Psoas muscle (tissue), 8 donors: ENCODE results near the gene RGCC. TPM values are rescaled to one million over a fixed set of nuclear protein-coding genes. Genes with fewer than 3 reads are reported as not detected.

Experiments
- ATAC-seq, 4 donors: fragments of 200-7000 bp; cut with Tn5 transposase; one replicate each; pipeline ENCODE4 v1.9.1; 2020; ENCODE audit warnings: moderate library complexity in 3 of 4, mild to moderate bottlenecking in 2 of 4
- DNase-seq, 2 donors: peaks; one replicate each; pipeline ENCODE4 v3.0.0-alpha.2; 2020
- H3K27ac ChIP-seq: fragments of 200-600 bp; one replicate; pipeline ENCODE4 v1.8.0; 2022
- H3K27me3 ChIP-seq, 3 donors: fragments of 200-600 bp in 1 of 3; one replicate each; pipeline versions ENCODE4 v1.6.1 to v1.8.0; 2013 to 2022; ENCODE audit warnings: low read length in 2 of 3, mild to moderate bottlenecking in 2 of 3, moderate library complexity in 1 of 3; ENCODE audit not compliant: insufficient read depth in 3 of 3
- H3K36me3 ChIP-seq, 2 donors: fragments of 200-600 bp in 1 of 2; one replicate each; pipeline versions ENCODE4 v1.6.1 to v1.8.0; 2013 to 2022; ENCODE audit warnings: low read depth in 1 of 2, mild to moderate bottlenecking in 1 of 2, moderate library complexity in 1 of 2; ENCODE audit not compliant: insufficient read depth in 1 of 2
- H3K4me1 ChIP-seq: fragments of 200-600 bp; one replicate; pipeline ENCODE4 v1.8.0; 2022
- H3K4me3 ChIP-seq: fragments of 200-600 bp; one replicate; pipeline ENCODE4 v1.8.0; 2022; ENCODE audit warnings: mild to moderate bottlenecking
- H3K9me3 ChIP-seq: fragments of 200-600 bp; one replicate; pipeline ENCODE4 v1.8.0; 2022
- WGBS, 3 donors: extraction: QIAGEN DNeasy Blood & Tissue Kit; methylation state at CpG; one replicate each; pipeline versions ENCODE4 v1.1.6 to v1.1.7; 2013; 5-methylcytosine and 5-hydroxymethylcytosine counted together
- intact Hi-C, 2 donors: fragments of 100-400 bp; cut with DNase I; formaldehyde crosslinking; loops; one replicate each; pipeline versions ENCODE4 v1.11.0 to v1.14.2; 2022
- polyA plus RNA-seq, 3 donors: library from polyadenylated mRNA; stranded (reverse); fragments of 200-250 nt; gene quantifications; one replicate each; pipeline ENCODE4 v1.2.3, GENCODE V29; 2013
- total RNA-seq, 4 donors: library from RNA; stranded (reverse); fragmentation: NEBNext Ultra II Directional in 2 of 4; extraction: Animal tissue kit (Norgen Biotek cat#: 25700) in 2 of 4; gene quantifications; one replicate each; pipeline versions ENCODE4 v1.2.1 to v1.2.4, GENCODE V29; 2021 to 2023
- TF ChIP-seq, protein P1 (sequence below): fragments of 200-600 bp; IDR thresholded peaks from one replicate; pipeline ENCODE4 v1.8.0; 2022; ENCODE audit warnings: antibody characterized with exemption
- donor health status: healthy with polysubstance abuse.
- donor health status: DM: no; HTN: no; CAD: no; lungs with moderate emphysema.
- donor health status: Bipolar disorder and iron deficiency.
- donor health status: healthy.
- donor health status: DM: yes; HTN: yes; CAD: no.
- donor health status: DM: no; HTN: no; CAD: no.
- donor health status: DM: no; HTN: no; CAD: no.
- donor health status: DM: yes; HTN: yes; CAD: no.

The RGCC gene
- total and polyA plus RNA-seq, 7 donors: 10.1 to 35.1 (median 19.1) TPM

DNA sequence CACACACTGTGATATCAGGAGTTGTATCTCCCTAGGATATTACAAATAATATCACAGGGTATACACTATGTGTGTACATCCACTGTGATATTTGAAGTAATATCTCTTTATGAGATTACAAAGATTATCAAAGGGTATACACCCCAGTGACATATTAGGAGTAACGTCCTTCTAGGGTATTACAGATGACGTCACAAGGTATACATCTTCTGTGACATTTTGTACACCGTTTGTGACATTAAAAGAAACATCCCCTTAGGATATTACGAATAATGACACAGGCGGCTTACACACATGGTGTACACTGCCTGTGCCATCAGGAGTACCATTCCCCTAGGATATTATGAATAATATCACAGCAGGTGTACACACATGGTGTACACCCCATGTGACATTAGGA, 13.4 kb upstream of the RGCC start:
- DNase-seq: no peak
- Histone ChIP-seq H3K27me3 (no peaks in the 10 kb centered on the region), H3K27ac (no peak overlapping the region), H3K9me3 (no peaks in the 10 kb centered on the region), H3K36me3 (no peaks in the 10 kb centered on the region), H3K4me3 (no peak overlapping the region), H3K4me1 (no peaks in the 10 kb centered on the region)
- intact Hi-C loops: no loop called here
- WGBS, 3 donors: 87 to 89% (median 89%) methylated on average over 5 of the region's 5 CpGs
- TF ChIP-seq, protein P1, sequence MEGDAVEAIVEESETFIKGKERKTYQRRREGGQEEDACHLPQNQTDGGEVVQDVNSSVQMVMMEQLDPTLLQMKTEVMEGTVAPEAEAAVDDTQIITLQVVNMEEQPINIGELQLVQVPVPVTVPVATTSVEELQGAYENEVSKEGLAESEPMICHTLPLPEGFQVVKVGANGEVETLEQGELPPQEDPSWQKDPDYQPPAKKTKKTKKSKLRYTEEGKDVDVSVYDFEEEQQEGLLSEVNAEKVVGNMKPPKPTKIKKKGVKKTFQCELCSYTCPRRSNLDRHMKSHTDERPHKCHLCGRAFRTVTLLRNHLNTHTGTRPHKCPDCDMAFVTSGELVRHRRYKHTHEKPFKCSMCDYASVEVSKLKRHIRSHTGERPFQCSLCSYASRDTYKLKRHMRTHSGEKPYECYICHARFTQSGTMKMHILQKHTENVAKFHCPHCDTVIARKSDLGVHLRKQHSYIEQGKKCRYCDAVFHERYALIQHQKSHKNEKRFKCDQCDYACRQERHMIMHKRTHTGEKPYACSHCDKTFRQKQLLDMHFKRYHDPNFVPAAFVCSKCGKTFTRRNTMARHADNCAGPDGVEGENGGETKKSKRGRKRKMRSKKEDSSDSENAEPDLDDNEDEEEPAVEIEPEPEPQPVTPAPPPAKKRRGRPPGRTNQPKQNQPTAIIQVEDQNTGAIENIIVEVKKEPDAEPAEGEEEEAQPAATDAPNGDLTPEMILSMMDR: no peak
- ATAC-seq: no peak

DNA sequence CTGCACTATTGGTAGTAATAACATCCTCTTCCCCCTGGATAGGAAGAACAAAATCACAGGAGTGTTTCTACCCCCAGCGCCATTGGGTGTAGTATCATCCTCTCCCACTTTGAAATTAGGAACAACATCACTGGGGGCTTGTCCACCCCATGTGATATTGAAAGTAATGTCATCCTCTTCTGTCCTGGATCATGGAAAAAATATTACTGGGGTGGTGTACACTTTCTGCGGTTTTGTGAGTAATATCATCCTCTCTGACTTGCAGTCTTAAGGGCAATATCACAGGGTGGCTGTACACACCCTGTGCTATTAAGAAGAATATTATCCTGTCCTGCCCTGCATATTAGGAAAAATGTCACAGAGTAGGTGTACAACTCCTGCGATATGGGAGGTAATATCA, 4.9 kb upstream of the RGCC start:
- Histone ChIP-seq H3K27me3 (peaks cover 0 to 19% (median 5%) of the 10 kb centered on the region in 3 donors), H3K9me3 (no peaks in the 10 kb centered on the region), H3K4me3 (no peak overlapping the region), H3K36me3 (no peaks in the 10 kb centered on the region), H3K27ac (no peak overlapping the region), H3K4me1 (peaks cover 2% of the 10 kb centered on the region)
- ATAC-seq (no peak), DNase-seq (no peak)
- TF ChIP-seq, protein P1: no peak
- intact Hi-C loops: loop anchor here in 1 of 2 donors (10.0 kb wide), 1 partner anchor 192 kb away; no protein-coding TSS in a partner anchor
- WGBS, 3 donors: 82 to 89% (median 85%) methylated on average over 3 of the region's 3 CpGs

DNA sequence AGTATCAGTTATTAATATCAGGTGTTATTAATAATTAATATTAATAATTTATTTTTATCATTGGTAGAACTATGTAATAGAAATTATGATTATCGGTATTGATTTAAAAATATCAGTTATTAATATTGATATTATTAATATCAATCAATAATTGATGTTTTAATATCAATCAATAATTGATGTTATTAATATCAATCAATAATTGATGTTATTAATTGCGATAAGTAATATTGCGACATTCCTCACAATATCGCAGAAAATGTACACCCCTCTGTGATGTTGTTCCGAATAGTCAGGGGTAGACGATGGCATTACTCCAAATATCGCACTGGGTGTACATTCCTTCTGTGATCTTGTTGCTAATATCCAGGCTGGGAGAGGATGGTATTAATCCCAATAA, 3.7 kb upstream of the RGCC start:
- Histone ChIP-seq H3K9me3 (no peaks in the 10 kb centered on the region), H3K27ac (no peak overlapping the region), H3K36me3 (no peaks in the 10 kb centered on the region), H3K4me1 (peaks cover 13% of the 10 kb centered on the region), H3K4me3 (no peak overlapping the region), H3K27me3 (peaks cover 0 to 31% (median 5%) of the 10 kb centered on the region in 3 donors)
- TF ChIP-seq, protein P1: no peak
- no peak for DNase-seq
- 89 to 93% (median 93%) methylated on average over 7 of the region's 7 CpGs for WGBS, 3 donors
- ATAC-seq: no peak
- intact Hi-C loops: loop anchor here in 1 of 2 donors (10.0 kb wide), 1 partner anchor 191 kb away; no protein-coding TSS in a partner anchor

DNA sequence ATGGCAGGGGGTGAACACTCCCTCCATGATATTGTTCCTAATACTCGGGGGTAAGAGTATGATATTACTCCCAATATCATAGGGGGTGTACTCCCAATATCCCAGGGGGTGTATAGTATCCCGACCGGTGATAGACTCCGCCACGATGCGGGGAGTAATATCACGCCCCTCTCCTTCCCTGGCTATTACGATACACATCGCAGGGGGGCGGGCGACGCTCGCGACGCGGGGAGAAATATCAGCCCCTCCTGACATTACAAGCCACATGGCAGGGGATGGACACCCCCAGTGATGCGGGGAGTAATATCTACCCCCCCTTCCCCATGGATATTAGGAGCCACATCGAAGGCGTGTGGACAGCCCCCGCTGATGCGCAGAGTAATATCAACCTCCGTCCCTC, 3.2 kb upstream of the RGCC start:
- DNase-seq (no peak), ATAC-seq (no peak)
- 91 to 96% (median 93%) methylated on average over 22 of the region's 22 CpGs for WGBS, 3 donors
- H3K9me3 ChIP-seq: no peaks in the 10 kb centered on the region
- no peaks in the 10 kb centered on the region for H3K36me3 ChIP-seq
- intact Hi-C loops: loop anchor here in 1 of 2 donors (10.0 kb wide), 1 partner anchor 191 kb away; no protein-coding TSS in a partner anchor
- H3K4me3 ChIP-seq: no peak overlapping the region
- H3K27ac ChIP-seq: no peak overlapping the region
- peaks cover 0 to 36% (median 5%) of the 10 kb centered on the region in 3 donors for H3K27me3 ChIP-seq
- peaks cover 14% of the 10 kb centered on the region for H3K4me1 ChIP-seq
- TF ChIP-seq, protein P1: no peak
